ENCODE results near the gene AGAP4. TPM values are rescaled to one million over a fixed set of nuclear protein-coding genes. Genes with fewer than 3 reads are reported as not detected.
"Not testable (repeated sequence)": the region's sequence is repeated elsewhere in the genome, so short reads cannot be mapped to it uniquely, and the experiment has no call there.

AGAP4 gene
- total RNA-seq, result 5.3 and 5.9 TPM in 2 replicates

- H3K27me3 ChIP-seq (ENCODE audit: control insufficient read depth, insufficient read depth, low read length); H3K36me3 ChIP-seq (ENCODE audit: control insufficient read depth, insufficient read depth, low read length); FAIRE-seq; H3K4me3 ChIP-seq (ENCODE audit: low read depth, low read length); DNase-seq (ENCODE audit: low read depth): not testable (repeated sequence)
Observed at GRCh38 chr10:45847400-45847799, at the start of gene AGAP4. Gene AGAP4 (minus strand): TSS chr10:45847500. CDS start chr10:45847347, 153 bp downstream.

DNA sequence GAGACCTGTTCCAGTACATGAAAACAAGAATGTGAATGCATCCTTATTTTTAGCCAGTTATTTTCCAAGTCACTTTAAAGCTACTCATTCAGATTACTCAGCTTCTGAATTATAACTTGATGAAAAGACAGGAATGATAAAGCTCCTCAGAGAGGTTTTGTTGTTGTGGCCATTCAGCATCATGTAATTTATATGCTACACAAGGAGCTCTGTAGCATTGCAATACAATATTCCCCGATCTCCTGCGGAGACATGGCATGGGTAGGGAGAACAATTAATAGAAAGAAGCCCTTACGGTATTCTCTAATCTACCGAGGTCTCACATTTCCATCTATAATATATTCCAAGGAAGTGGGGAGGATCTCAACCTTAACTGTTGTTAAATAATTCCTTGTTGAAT is 43.4 kb upstream of the AGAP4 start:
- not testable (repeated sequence) for H3K27me3 ChIP-seq (ENCODE audit: control insufficient read depth, insufficient read depth, low read length); H3K4me3 ChIP-seq (ENCODE audit: low read depth, low read length); H3K36me3 ChIP-seq (ENCODE audit: control insufficient read depth, insufficient read depth, low read length); DNase-seq (ENCODE audit: low read depth); FAIRE-seq

DNA sequence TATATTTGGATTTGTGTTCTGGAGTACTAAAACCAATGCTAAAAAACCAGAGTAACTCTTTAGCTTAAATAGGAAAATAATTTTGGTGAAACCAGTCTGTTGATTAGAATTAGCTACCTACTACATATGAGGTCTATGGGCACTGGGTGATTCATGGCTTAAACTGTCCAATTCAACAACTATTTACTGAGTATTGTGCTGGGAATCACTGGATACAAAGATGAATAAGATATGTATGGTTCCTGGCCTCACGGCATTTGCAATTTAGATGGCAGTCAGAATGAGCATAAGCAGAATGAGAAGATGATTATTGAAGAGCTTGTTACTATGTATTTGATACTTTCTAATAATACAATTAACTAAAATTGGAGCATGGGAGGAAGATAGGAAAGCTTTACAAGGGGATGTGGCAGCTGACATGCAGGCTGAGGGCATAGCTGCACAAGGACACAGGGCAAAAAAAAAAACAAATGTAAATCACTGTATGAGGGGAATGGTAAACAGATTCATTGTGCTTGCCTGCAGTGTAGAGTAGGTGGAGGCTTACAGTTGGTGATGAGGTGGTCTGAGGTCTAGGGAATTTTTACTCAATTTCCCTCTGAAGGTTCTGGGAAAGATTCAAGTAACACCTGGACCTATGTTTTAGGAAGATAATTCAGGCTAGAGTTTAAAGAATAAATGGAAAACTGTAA is 42.4 kb upstream of the AGAP4 start:
- not testable (repeated sequence) for DNase-seq (ENCODE audit: low read depth); H3K36me3 ChIP-seq (ENCODE audit: control insufficient read depth, insufficient read depth, low read length); H3K27me3 ChIP-seq (ENCODE audit: control insufficient read depth, insufficient read depth, low read length); H3K4me3 ChIP-seq (ENCODE audit: low read depth, low read length); FAIRE-seq

- H3K27me3 ChIP-seq (ENCODE audit: control insufficient read depth, insufficient read depth, low read length); H3K4me3 ChIP-seq (ENCODE audit: low read depth, low read length); H3K36me3 ChIP-seq (ENCODE audit: control insufficient read depth, insufficient read depth, low read length); DNase-seq (ENCODE audit: low read depth); FAIRE-seq: not testable (repeated sequence)
Observed at GRCh38 chr10:45882880-45883279, 35.6 kb upstream of the AGAP4 start.

- not testable (repeated sequence) for DNase-seq (ENCODE audit: low read depth); FAIRE-seq; H3K36me3 ChIP-seq (ENCODE audit: control insufficient read depth, insufficient read depth, low read length); H3K4me3 ChIP-seq (ENCODE audit: low read depth, low read length); H3K27me3 ChIP-seq (ENCODE audit: control insufficient read depth, insufficient read depth, low read length)
Observed at GRCh38 chr10:45865404-45865803, 18.1 kb upstream of the AGAP4 start.

- not testable (repeated sequence) for H3K4me3 ChIP-seq (ENCODE audit: low read depth, low read length); DNase-seq (ENCODE audit: low read depth); FAIRE-seq; H3K27me3 ChIP-seq (ENCODE audit: control insufficient read depth, insufficient read depth, low read length); H3K36me3 ChIP-seq (ENCODE audit: control insufficient read depth, insufficient read depth, low read length)
Observed at GRCh38 chr10:45864264-45864663, 17.0 kb upstream of the AGAP4 start.

- H3K36me3 ChIP-seq (ENCODE audit: control insufficient read depth, insufficient read depth, low read length); H3K4me3 ChIP-seq (ENCODE audit: low read depth, low read length); FAIRE-seq; H3K27me3 ChIP-seq (ENCODE audit: control insufficient read depth, insufficient read depth, low read length); DNase-seq (ENCODE audit: low read depth): not testable (repeated sequence)
Observed at GRCh38 chr10:45863632-45864031, 16.3 kb upstream of the AGAP4 start.

DNA sequence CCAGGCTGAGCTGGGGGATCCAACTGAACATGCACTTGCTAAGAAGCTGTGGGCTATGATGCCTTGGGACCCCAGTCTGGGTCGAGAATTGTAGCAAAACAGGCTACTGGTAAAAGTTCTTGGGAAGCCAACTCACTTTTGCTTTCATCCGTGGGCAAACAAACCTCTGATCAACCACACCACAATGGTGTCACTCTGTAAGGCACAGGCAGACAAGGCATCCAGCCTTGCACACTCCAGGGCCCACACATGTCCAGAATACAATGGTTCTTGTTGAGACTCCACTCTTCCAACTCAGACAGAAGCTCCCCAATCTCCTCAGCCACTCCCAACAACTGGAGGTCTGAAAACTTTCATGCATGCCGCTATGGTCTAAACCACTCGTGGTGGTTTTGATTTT is 10.6 kb upstream of the AGAP4 start:
- not testable (repeated sequence) for H3K4me3 ChIP-seq (ENCODE audit: low read depth, low read length); H3K27me3 ChIP-seq (ENCODE audit: control insufficient read depth, insufficient read depth, low read length); H3K36me3 ChIP-seq (ENCODE audit: control insufficient read depth, insufficient read depth, low read length); DNase-seq (ENCODE audit: low read depth); FAIRE-seq

- not testable (repeated sequence) for H3K27me3 ChIP-seq (ENCODE audit: control insufficient read depth, insufficient read depth, low read length); FAIRE-seq; DNase-seq (ENCODE audit: low read depth); H3K36me3 ChIP-seq (ENCODE audit: control insufficient read depth, insufficient read depth, low read length); H3K4me3 ChIP-seq (ENCODE audit: low read depth, low read length)
Observed at GRCh38 chr10:45848467-45848866, 1.2 kb upstream of the AGAP4 start.

DNA sequence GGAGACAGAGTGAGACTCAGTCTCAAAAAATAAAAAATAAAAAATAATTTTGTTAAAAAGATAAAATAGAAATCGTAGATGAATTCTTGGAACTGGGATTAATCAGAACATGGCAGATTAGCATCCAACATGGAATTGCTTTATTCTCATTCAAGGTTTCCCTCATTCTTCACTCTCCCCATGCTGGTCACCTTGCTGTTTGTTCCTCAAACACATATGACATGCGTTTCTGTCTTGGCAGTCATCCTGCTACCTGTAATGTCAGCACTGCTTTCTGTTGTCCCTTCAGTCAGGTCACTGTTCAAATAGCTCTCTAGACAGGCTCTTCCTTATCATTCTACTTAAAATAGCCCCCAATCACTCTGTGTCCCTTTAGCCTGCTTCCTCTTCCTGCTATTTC is 24.4 kb downstream of the AGAP4 start:
- not testable (repeated sequence) for H3K27me3 ChIP-seq (ENCODE audit: control insufficient read depth, insufficient read depth, low read length); DNase-seq (ENCODE audit: low read depth); FAIRE-seq; H3K36me3 ChIP-seq (ENCODE audit: control insufficient read depth, insufficient read depth, low read length); H3K4me3 ChIP-seq (ENCODE audit: low read depth, low read length)

DNA sequence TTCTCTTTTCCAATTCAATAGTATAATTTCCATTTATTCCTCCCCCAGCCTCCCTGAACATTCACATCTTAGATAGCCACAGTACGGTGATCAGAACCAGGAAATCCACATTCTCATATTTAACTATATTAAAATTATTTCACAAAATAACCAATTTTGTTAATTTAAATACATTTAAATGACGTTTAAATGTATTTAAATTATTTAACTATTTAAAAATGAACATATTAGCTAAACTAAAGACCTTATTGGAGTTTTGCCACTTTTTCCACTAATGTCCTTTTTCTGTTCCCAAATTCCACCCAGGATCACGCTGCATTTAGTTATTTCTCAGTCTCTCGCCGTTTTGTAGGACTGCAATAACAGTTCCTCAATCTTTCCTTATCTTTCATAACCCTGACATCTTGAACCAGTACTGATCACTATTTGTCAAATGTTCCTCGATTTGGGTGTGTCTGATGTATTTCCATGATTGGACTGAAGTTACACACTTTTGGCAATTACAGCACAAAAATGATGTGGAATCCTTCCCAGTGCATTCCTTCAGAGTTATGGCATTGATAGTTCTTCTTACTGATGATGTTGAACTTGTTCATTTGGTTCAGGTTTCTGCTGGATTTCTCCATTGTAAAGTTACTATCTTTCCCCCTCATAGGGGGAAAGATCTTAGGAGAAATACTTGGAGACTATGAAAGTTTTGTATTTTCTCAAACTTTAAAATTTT is 27.0 kb downstream of the AGAP4 start:
- H3K36me3 ChIP-seq (ENCODE audit: control insufficient read depth, insufficient read depth, low read length); DNase-seq (ENCODE audit: low read depth); FAIRE-seq; H3K27me3 ChIP-seq (ENCODE audit: control insufficient read depth, insufficient read depth, low read length); H3K4me3 ChIP-seq (ENCODE audit: low read depth, low read length): not testable (repeated sequence)
